ENCODE data around the gene WAC. TPM values are rescaled to one million over a fixed set of nuclear protein-coding genes. Genes with fewer than 3 reads are reported as not detected.

Gene WAC
- total RNA-seq, 4 donors from 2014 or later: 141 to 162 (median 155) TPM

DNA sequence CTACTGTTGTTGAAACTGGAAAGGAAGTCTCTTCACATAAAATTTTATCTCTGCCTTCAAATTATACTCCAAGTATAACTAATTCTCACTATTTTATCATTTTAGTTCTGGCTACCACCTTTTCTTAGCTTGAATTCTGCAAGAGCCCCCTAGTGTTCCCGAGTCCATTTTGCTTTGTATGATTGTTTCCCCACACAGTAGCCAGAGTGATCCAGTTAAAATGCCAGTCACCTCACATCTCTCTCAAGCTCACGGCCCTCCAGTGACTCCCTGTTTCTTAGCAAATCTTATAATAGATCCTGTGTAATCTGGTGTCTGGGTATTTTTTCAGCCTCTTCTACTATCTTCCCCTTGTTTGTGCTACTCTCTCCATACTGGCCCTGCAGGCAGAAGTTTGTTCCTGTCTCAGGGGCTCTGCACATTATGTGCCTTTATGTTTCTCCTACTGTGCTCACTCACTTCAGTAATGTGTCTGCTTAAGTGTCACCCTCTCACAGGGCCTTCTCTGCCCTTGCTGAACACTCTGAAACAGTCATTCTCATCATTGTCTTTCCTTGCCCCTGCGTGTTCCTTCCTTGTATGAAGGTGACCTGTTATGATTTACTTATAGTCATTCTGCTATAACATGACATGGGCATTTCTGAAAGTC is 8.9 kb downstream of the WAC start:
- Histone ChIP-seq H3K9me3 (no peaks in the 10 kb centered on the region), H3K36me3 (peaks cover 0 to 65% of the 10 kb centered on the region in 2 donors), H3K4me1 (peaks cover 3 to 72% (median 13%) of the 10 kb centered on the region in 3 donors), H3K4me3 (no peak overlapping the region), H3K27ac (no peak overlapping the region), H3K27me3 (no peaks in the 10 kb centered on the region)
- TF ChIP-seq, protein P1, sequence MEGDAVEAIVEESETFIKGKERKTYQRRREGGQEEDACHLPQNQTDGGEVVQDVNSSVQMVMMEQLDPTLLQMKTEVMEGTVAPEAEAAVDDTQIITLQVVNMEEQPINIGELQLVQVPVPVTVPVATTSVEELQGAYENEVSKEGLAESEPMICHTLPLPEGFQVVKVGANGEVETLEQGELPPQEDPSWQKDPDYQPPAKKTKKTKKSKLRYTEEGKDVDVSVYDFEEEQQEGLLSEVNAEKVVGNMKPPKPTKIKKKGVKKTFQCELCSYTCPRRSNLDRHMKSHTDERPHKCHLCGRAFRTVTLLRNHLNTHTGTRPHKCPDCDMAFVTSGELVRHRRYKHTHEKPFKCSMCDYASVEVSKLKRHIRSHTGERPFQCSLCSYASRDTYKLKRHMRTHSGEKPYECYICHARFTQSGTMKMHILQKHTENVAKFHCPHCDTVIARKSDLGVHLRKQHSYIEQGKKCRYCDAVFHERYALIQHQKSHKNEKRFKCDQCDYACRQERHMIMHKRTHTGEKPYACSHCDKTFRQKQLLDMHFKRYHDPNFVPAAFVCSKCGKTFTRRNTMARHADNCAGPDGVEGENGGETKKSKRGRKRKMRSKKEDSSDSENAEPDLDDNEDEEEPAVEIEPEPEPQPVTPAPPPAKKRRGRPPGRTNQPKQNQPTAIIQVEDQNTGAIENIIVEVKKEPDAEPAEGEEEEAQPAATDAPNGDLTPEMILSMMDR (IDR thresholded peaks at IDR 0.05): no peak
- TF ChIP-seq POLR2A (IDR thresholded peaks at IDR 0.05) (no peak), EP300 (IDR thresholded peaks at IDR 0.05) (no peak), POLR2AphosphoS5 (IDR thresholded peaks at IDR 0.05) (no peak)
- WGBS, 2 donors (ENCODE audit: low coverage in 1 of 2): 28 to 47% methylated on average over 3 of the region's 3 CpGs
- ATAC-seq: no peak

DNA sequence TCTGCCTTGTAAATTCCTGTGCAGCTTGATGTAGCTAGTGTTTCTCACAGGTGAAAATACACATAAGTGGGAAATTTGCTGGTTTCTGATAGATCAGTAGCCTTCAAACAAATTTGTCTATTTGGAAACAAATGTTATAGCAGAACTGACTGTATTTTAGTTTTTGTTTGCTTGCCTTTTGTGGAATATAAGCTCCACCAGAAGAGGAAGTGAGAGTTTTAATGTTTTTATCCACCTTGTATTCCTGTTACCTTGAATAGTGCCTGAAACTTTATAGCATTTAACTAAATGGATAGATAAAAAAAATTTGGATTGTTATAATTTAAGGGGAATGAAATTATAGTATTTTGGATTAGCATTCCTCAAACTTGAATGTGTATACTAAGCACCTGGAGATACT is 9.8 kb downstream of the WAC start:
- H3K9me3 ChIP-seq: no peaks in the 10 kb centered on the region
- H3K27ac ChIP-seq: no peak overlapping the region
- no peaks in the 10 kb centered on the region for H3K27me3 ChIP-seq
- no peak for ATAC-seq
- peaks cover 0 to 57% of the 10 kb centered on the region in 2 donors for H3K36me3 ChIP-seq
- peaks cover 3 to 63% (median 11%) of the 10 kb centered on the region in 3 donors for H3K4me1 ChIP-seq
- H3K4me3 ChIP-seq: no peak overlapping the region
- TF ChIP-seq, protein P1 (IDR thresholded peaks at IDR 0.05): no peak
- TF ChIP-seq POLR2AphosphoS5 (IDR thresholded peaks at IDR 0.05): no peak
- TF ChIP-seq POLR2A (IDR thresholded peaks at IDR 0.05): no peak
- no peak for TF ChIP-seq EP300 (IDR thresholded peaks at IDR 0.05)

DNA sequence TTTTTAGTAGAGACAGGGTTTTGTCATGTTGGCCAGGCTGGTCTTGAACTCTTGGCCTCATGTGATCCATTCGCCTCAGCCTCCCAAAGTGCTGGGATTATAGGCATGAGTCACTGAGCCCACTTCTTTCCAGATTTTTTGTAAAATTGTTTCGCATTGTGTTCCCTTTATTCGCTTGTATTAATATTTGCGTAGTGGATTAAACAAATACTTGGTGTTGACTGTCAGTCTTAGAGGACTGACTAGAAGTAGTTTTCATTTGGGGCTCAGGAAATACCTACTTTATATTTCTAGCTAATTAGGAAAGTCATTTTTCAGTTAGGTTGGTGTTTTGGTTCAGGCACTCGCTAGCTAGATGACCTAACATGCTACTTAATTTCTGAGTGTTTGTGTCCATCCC is 11.1 kb downstream of the WAC start:
- whole genome bisulfite sequencing, 2 donors (ENCODE audit: low coverage in 1 of 2): 97 to 99% methylated on average over 3 to 5 of the region's 5 CpGs

DNA sequence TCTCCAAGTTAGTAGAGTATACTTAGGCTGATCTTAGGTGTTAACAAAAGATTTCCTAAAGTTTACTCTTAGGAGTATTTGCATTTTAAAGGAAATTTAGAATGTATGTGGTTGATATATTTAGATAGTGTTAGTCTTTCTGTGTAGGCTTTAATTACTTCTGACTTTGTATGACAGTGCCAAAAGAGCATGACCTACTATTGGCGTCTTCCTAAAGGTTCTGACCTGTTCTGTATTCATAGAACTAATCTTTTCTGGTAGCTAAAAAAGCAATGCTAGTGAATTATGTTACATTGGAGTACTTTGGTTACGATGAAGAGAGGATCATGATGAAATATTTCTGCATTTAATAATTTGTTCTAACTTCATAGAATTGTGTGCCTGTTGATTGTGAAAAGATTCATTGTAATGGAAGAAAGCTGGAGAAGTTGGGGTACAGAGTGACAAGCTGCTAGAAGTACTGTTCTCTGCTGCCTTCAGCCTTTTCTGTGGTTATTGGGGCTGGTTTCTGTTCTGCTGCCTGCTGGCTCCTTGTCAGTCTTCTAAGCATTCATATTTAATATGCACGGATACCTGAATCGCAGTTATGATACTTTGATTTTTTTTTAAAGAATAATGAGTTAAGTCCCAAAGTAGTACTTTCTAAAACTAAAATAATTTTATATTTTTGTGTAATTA is 13.2 kb downstream of the WAC start:
- no peak overlapping the region for H3K4me3 ChIP-seq
- 58 to 63% methylated on average over 4 of the region's 4 CpGs for WGBS, 2 donors (ENCODE audit: low coverage in 1 of 2)
- TF ChIP-seq POLR2AphosphoS5 (IDR thresholded peaks at IDR 0.05) (no peak), POLR2A (IDR thresholded peaks at IDR 0.05) (no peak), EP300 (IDR thresholded peaks at IDR 0.05) (no peak)
- TF ChIP-seq, protein P1 (IDR thresholded peaks at IDR 0.05): no peak
- H3K27me3 ChIP-seq: no peaks in the 10 kb centered on the region
- H3K36me3 ChIP-seq: peaks cover 0 to 48% of the 10 kb centered on the region in 2 donors
- no peaks in the 10 kb centered on the region for H3K9me3 ChIP-seq
- ATAC-seq: no peak
- peaks cover 3 to 61% (median 5%) of the 10 kb centered on the region in 3 donors for H3K4me1 ChIP-seq
- no peak overlapping the region for H3K27ac ChIP-seq

More for the DNA sequence above, 11.1 kb downstream of the WAC start:
- ATAC-seq: no peak
- peaks cover 3 to 59% (median 11%) of the 10 kb centered on the region in 3 donors for H3K4me1 ChIP-seq
- H3K27me3 ChIP-seq: no peaks in the 10 kb centered on the region
- H3K4me3 ChIP-seq: no peak overlapping the region
- peaks cover 0 to 54% of the 10 kb centered on the region in 2 donors for H3K36me3 ChIP-seq
- no peak for TF ChIP-seq POLR2AphosphoS5 (IDR thresholded peaks at IDR 0.05)
- TF ChIP-seq, protein P1 (IDR thresholded peaks at IDR 0.05): no peak
- no peak for TF ChIP-seq POLR2A (IDR thresholded peaks at IDR 0.05)
- no peak for TF ChIP-seq EP300 (IDR thresholded peaks at IDR 0.05)
- H3K27ac ChIP-seq: no peak overlapping the region
- no peaks in the 10 kb centered on the region for H3K9me3 ChIP-seq
